Smooth muscle cell of the brain vasculature (primary cell): Measurements from ENCODE around the gene LTBP3.
A peak's percentile ranks its signal among the peaks of the same experiment; 100 is the strongest.

ENCODE experiments used
- DNase-seq: peaks from one replicate; pipeline ENCODE4 v3.0.0-alpha.2; 2012; ENCODE audit warnings: low read depth, low spot score

The LTBP3 gene

GRCh38 chr11:65554057-65554818, 3.9 kb downstream of the LTBP3 start:
- no peak for DNase-seq

- no peak for DNase-seq
Measured at GRCh38 chr11:65553301-65554001, 4.7 kb downstream of the LTBP3 start.

- DNase-seq, result no peak
Measured at GRCh38 chr11:65552388-65552951, 5.7 kb downstream of the LTBP3 start.

- DNase-seq, result no peak
Measured at GRCh38 chr11:65551572-65552387, 6.4 kb downstream of the LTBP3 start.

DNA sequence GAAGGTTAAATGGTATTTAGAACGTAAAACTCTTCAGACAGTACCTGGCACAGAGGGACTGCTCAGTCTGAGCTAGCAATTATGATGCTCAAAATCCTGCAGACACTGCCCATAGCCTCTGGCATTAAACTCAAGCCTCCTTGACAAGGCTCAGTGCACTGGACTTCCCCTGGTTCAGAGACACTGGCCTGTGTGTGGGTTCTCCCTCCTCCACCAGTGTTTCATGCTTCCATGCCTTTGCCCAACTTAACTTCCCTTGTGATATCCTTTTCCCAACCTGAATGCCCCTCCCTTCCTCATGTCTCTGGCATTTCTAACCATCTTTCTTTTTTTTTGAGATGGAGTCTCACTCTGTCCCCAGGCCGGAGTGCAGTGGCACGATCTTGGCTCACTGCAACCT, 9.1 kb downstream of the LTBP3 start:
- no peak for DNase-seq

DNA sequence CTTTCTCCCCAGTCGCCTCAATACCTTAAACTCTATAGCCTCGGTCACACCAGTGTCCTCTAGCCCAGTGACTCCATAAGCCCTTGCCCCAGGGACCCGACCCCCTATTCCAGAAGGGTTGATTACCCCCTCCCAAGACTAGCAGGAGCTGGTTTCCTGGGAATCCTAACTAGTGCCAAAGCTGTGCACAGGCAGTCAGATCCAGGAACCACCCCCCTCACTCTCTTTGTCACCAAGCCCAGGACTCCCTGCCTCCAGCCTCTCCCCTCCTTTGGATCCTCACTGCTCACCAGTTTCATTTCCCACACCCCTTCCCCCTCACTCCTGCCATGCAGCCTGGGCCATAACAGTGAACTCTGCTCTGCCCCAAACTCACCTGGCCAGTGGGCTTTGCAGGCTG, 9.8 kb downstream of the LTBP3 start:
- DNase-seq, result no peak

GRCh38 chr11:65547446-65548125, 10.6 kb downstream of the LTBP3 start:
- DNase-seq, result no peak

- DNase-seq, result no peak
Measured at GRCh38 chr11:65546217-65546958, 11.8 kb downstream of the LTBP3 start.

DNA sequence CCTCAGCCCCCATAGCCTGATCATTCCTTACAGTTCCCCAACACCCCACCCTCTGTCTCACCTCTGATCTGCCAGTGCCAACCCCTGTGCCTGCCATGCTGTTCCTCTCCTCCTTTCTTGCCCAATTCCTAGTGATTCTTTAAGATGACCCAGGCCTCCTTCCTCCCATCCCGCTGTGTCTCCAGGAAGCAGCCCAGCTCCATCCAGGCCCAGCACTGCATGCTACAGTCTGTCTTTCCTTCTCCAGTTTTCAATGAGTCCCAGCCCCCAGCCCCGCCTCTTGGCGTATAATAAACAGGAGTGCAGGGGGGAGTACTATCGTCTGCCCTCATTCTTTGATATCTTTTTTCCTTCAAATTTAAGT, 12.3 kb downstream of the LTBP3 start:
- DNase-seq, result no peak

DNA sequence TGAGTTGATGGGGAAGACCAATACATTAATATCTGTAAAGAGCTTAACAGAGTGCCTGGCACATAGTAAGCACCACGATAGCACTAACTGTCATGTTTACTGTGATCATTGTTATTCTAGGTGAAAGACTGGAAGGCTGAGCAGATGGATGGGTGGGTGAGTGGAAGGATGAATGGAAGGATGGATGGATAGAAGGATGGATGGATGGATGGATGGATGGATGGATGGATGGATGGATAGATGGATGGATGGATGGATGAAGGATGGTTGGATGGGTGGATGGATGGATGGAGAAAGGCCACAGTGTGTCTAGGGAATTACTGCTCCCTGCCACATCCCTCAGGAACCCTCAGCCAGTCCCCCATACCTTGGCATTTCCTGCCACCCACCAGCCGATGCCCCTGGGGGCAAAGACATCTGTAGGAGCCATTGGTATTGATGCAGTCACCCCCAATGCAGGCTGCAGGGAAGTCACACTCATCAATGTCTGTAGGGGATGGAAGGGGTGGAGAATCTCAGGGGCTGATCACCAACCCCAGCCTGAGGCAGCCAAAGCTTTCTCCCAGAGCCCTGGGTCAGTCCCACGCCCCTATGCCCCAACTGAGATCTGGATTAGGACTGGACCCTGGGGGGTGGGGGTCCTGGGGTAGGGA, 15.3 kb downstream of the LTBP3 start:
- no peak for DNase-seq

DNA sequence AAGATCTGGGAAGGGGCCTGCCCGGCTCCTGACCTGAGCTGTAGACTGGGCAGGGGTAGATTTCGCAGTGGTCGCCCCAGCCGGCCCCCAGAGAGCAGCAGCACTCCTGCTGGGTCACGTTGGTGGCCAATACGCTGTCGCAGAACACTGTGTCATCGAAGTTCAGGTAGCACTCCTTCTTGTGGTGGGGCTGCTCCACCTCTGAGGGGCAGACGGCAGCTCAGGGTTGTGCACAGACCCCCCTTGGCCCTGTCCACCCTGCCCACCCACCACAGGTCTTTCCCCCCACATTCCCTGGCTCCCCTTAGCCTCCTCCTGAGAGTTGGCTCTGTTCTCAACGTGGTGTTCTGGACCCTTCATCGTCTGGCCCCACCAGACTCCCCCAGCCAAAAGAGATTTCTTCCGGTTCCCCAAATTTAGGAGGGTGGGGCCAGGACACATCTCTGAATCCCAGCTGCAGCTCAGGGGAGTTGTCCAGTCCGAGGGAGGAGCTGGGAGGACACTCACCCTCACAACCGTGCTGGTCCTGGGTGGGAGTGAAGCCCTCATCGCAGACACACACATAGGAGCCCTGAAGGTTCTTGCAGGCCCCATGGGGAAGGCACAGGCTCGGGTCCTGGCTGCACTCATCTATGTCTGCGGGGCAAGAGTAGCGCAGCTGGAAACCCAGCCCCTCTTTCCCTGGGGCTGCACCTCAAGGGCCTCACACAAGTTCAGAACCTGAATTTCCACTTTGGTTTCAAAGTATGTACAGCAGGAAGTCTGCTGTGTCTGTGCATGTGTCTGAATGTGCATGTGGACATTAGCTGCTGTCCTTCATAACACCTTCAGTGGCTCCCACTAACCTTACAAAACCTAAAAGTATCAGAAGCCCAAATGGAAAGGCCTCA, 16.8 kb downstream of the LTBP3 start:
- no peak for DNase-seq

- DNase-seq, result peak; percentile 70
Measured at GRCh38 chr11:65540290-65541092, 17.7 kb downstream of the LTBP3 start.

DNA sequence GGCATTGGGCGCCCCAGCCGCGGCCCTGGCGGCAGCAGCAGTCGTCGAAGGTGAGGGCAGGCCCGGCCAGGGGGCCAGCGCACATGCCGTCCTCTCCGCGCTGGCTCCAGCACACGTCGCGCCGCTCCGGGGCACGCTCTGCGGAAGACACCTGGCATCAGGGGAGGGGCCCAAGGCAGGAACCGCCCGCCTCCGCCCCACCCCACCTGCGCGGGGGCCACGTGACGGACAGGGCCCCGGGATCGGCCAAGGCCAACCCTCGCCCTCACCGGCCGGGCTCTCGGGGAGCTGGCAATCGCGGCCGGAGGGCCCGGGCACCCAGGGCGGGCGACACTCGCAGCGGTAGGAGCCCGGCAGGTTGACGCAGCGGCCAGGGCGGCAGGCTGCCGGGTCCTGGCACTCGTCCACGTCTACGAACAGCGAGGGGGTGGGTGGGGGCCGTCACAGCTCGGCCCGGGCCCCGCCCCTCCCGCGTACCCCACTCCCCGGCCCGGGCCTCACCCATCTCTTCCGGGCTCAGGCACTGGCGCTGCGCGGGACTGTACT, 18.3 kb downstream of the LTBP3 start:
- no peak for DNase-seq

DNA sequence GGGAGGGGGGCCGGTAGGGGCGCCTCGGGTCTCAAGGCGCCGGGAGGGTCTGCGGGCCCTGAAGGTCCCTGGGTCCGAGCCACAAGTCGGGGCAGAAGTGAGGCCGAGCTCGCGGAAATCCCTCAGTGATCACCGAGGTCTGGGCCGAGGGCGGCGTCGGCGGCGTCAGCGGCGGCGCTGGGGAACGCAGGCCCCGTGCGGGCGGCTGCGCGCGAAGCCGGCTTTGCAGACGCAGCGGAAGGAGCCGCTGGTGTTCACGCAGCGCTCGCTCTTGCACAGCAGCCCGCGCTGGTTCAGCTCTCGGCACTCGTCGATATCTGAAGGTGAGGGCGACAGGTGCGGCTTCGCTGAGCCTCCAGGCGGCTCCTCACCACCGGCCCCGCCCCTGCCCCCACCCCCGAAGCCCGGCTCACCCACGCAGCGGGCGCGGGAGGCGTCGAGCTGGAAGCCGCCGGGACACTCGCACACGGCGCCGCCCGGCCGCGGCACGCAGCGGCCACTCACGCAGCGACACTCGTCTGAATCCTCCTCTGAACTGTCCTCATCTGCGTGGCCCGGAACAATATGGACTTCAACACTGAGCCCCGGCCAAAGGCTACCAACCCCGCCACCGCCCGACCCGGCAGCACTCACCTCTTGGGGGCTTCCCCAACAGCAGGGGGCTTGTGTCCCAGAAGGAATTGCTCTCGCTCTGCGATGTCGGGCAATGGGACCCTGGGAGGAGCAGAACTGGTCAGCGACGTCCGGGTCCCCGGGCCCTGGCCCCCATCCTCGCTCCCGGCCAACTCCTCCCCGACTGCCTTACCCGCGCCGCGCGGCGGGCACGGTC, 19.0 kb downstream of the LTBP3 start:
- DNase-seq, result no peak

DNA sequence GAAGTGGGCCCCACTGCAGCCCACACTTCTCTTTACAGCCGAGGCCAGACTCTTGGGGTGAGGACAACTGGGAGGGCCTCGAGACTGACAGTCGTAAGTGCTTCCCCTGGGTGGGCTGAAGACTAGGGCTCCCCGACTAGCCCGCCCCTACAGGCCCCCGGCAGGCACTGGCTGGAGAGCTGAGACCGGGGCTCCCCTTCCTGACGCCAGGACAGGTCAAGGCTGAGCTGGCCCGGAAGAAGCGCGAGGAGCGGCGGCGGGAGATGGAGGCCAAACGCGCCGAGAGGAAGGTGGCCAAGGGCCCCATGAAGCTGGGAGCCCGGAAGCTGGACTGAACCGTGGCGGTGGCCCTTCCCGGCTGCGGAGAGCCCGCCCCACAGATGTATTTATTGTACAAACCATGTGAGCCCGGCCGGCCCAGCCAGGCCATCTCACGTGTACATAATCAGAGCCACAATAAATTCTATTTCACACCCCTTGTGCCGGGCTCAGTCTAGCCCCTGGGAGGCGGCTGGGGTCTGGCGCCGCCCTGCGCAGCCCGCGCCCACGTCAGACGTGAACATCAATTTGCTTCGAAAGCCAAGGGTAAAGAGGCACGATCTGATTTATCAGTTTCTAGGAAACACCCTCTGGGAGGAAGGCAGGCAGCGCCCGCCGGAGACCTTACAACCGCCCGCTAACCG, 19.8 kb downstream of the LTBP3 start:
- DNase-seq, result no peak

- DNase-seq, result no peak
Measured at GRCh38 chr11:65537620-65538231, 20.4 kb downstream of the LTBP3 start.

GRCh38 chr11:65537296-65537597, 20.9 kb downstream of the LTBP3 start:
- no peak for DNase-seq
